ENCODE measurements around the gene CLSTN3. TPM values are rescaled to one million over a fixed set of nuclear protein-coding genes. Genes with fewer than 3 reads are reported as not detected.

Gene CLSTN3
- total RNA-seq = 32.0 and 35.5 TPM in 2 replicates
- polyA plus RNA-seq = 14.0 and 27.2 TPM in 2 replicates

- no peaks in the 10 kb centered on the region for H3K9me3 ChIP-seq (ENCODE audit: low read depth)
- no peak for TF ChIP-seq CTCF (IDR thresholded peaks at IDR 0.05; ENCODE audit: low read depth, low read length)
- H3K27ac ChIP-seq = no peak within 1 kb of the TSS
- no peaks in the 10 kb centered on the region for H3K4me1 ChIP-seq (ENCODE audit: low read depth)
- no peaks in the 10 kb centered on the region for H3K36me3 ChIP-seq
- H3K4me3 ChIP-seq = peak within 1 kb of the TSS; percentile 44
- DNase-seq (ENCODE audit: low read depth in 1 of 2, low spot score in 1 of 2) = peak; percentile 83 to 92
- peaks cover 23% of the 10 kb centered on the region for H3K27me3 ChIP-seq
These were observed at the start of gene CLSTN3 for GRCh38 chr12:7129872-7130691. Gene CLSTN3 (plus strand): TSS chr12:7130371. CDS start chr12:7130649, 278 bp downstream.

DNA sequence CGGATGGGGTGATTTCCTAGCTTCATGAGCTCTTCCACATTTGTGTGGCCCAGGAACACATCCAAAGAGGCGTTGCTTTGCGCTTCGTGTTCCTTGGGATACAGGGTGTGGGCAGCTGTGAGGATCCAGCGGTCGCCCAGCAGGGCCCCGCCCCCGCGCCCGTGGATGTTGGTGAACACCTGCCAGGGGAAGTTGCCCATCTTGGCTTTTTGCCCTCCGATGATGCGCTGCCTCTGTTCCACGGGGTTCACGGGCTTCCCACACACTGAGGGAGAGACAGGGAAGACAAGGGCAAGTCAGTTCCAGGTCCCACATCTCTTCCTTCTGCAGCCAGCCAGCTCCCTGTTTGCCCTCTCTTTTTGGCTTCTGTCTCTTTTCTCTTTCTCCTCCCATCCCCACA lies 49.1 kb upstream of the CLSTN3 start:
- DNase-seq (ENCODE audit: low read depth in 1 of 2, low spot score in 1 of 2) = no peak
- H3K9me3 ChIP-seq (ENCODE audit: low read depth) = no peaks in the 10 kb centered on the region
- no peak overlapping the region for H3K4me3 ChIP-seq
- TF ChIP-seq CTCF (IDR thresholded peaks at IDR 0.05; ENCODE audit: low read depth, low read length) = no peak
- H3K27ac ChIP-seq = no peak overlapping the region
- no peaks in the 10 kb centered on the region for H3K36me3 ChIP-seq
- H3K27me3 ChIP-seq = no peaks in the 10 kb centered on the region
- H3K4me1 ChIP-seq (ENCODE audit: low read depth) = no peaks in the 10 kb centered on the region

- no peak for DNase-seq (ENCODE audit: low read depth in 1 of 2, low spot score in 1 of 2)
- Histone ChIP-seq H3K4me1 (ENCODE audit: low read depth) (no peaks in the 10 kb centered on the region), H3K27me3 (no peaks in the 10 kb centered on the region), H3K27ac (no peak overlapping the region), H3K9me3 (ENCODE audit: low read depth) (no peaks in the 10 kb centered on the region), H3K36me3 (no peaks in the 10 kb centered on the region), H3K4me3 (no peak overlapping the region)
- no peak for TF ChIP-seq CTCF (IDR thresholded peaks at IDR 0.05; ENCODE audit: low read depth, low read length)
These were observed 47.0 kb upstream of the CLSTN3 start for GRCh38 chr12:7083125-7083524.

GRCh38 chr12:7089196-7089871 lies 40.8 kb upstream of the CLSTN3 start:
- no peak for TF ChIP-seq CTCF (IDR thresholded peaks at IDR 0.05; ENCODE audit: low read depth, low read length)
- Histone ChIP-seq H3K27ac (no peak overlapping the region), H3K4me3 (no peak overlapping the region), H3K36me3 (no peaks in the 10 kb centered on the region), H3K9me3 (ENCODE audit: low read depth) (no peaks in the 10 kb centered on the region), H3K4me1 (ENCODE audit: low read depth) (peaks cover 4% of the 10 kb centered on the region), H3K27me3 (no peaks in the 10 kb centered on the region)
- no peak for DNase-seq (ENCODE audit: low read depth in 1 of 2, low spot score in 1 of 2)

- peak in 1 of 2 donors; percentile 30 for DNase-seq (ENCODE audit: low read depth in 1 of 2, low spot score in 1 of 2)
- Histone ChIP-seq H3K4me3 (no peak overlapping the region), H3K9me3 (ENCODE audit: low read depth) (no peaks in the 10 kb centered on the region), H3K27me3 (no peaks in the 10 kb centered on the region), H3K27ac (no peak overlapping the region), H3K36me3 (no peaks in the 10 kb centered on the region), H3K4me1 (ENCODE audit: low read depth) (peaks cover 4% of the 10 kb centered on the region)
- no peak for TF ChIP-seq CTCF (IDR thresholded peaks at IDR 0.05; ENCODE audit: low read depth, low read length)
These were observed 39.8 kb upstream of the CLSTN3 start for GRCh38 chr12:7090222-7090998.
